Activated CD8-positive, alpha-beta memory T cell treated with anti-CD3 and anti-CD28 coated beads, Interleukin-2, amount 50 U/mL, for 48 hours (primary cell): ENCODE measurements around the gene PRKAA2.

Source experiments
- DNase-seq: peaks from one replicate; pipeline ENCODE4 v3.0.0-alpha.2; 2020

Gene PRKAA2

DNA sequence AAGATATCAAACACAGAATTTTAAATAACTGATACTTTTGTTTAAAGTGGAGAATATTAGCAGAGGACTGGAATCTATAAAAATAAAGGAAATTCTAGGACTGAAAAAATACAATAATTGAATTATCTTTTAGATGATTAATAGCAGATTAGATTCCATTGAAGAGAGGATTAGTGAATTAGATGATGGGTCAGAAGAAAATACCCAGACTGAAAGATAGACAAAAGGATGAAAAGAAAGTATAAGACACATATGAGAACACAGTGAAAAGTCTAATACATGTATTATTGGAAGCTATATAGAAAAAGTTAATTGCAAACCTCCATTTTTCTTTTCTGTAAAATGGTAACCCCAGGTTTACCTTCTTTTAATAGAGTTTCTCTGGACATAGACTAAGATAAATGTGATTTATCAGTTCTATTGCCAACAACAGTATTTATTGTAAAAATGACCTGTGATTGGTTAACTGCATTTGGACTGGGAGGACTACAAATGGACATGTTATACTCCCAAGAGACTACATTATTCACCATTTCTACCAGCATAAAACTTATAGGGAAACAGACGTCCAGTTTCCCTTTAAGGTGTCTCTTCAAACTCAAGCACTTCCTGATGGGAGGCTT, 11.0 kb downstream of the PRKAA2 start:
- DNase-seq = no peak

DNA sequence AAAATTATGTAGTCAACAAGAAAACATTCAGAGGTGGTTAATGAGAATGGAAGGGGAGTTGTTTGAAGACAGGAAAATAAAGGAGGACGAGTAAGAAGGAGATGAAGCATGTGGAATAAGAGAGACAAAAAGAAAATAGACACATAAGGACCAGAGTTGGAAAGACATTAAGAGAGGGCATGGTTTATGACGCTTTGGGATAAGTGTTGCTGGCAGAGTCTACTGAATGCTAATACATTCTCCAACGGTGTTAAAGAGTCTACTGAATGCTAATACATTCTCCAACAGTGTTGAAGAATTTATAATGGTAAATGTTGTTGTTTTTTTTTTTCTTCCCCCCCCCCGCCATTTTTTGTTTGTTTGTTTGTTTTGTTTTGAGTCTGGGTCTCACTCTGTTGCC, 13.1 kb downstream of the PRKAA2 start:
- no peak for DNase-seq

- no peak for DNase-seq
Measured at GRCh38 chr1:56660293-56660692, 15.2 kb downstream of the PRKAA2 start.

DNA sequence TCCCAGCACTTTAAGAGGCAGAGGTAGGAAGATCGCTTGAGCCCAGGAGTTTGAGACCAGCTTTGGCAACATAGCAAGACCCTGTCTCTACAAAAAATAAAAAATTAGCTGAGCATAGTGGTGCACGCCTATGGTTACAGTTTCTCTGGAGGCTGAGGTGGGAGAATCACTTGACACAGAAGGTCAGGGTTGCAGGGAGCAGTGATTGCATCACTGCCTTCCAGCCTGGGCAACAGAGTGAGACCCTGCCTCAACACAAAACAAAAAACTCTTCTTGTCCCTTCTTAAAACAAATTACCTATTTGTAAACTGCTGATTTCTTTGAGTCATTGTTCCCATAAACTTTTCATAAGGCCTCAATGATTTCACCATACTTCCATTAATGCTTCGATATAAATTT, 18.7 kb downstream of the PRKAA2 start:
- DNase-seq = no peak

DNA sequence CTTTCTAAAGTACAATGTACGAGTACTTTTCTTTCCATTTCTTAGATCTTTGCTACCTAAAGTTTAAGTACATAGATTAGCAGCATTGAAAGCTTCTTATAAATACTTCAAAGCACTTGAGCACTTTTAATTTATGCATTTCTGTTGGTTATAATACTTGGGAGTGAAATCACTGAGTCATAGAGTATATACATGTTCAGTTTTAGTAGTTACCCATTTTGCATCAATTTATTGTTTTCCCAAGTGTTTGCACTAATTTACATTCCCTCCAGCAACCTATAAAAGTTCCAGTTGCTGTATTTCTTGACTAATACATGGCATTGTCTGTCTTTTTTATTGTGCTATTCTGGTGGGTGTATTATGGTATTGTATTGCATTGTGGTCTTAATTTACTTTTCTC, 20.3 kb downstream of the PRKAA2 start:
- DNase-seq = no peak

- no peak for DNase-seq
Measured at GRCh38 chr1:56666112-56666608, 21.0 kb downstream of the PRKAA2 start.

DNA sequence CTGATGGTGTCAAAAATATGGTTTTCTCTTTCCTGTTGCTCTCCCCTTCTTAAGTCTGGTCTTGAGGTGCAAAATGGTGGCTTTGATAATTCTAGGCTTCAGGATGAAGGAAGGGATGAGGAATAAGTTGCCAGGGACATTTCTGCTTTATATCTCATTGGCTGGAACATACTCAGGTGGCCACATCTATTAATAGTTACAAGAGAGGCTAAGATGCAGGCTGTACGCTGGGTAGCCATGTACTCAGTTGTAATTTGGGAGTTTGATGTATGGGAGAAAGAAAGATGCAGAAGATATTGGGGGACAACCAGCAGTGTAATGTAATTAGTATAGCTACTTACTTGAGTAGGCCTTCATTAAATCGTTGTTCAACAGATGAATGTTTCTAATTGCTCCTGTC, 25.2 kb downstream of the PRKAA2 start:
- no peak for DNase-seq

DNA sequence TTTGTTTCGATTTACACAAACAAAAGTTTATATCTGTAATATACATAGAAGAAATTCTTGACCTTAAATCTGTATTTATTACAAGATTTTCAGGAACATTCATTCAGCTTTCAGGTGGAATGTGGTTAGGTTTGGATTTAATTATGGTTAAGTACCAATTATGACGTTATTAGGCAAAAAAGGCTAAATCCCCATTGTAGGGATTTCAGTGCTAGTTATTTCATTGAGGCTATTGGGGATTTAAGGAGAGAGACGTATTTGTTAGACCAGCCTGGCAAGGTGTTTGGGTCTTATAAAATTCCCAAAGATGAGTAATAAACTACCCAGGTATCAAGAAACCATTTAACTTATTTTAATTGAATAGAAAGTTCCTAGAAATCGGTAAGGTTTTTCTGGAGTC, 26.0 kb downstream of the PRKAA2 start:
- no peak for DNase-seq

- no peak for DNase-seq
Measured at GRCh38 chr1:56671542-56671941, 26.4 kb downstream of the PRKAA2 start.

GRCh38 chr1:56672579-56672978, 27.5 kb downstream of the PRKAA2 start:
- DNase-seq = no peak

DNA sequence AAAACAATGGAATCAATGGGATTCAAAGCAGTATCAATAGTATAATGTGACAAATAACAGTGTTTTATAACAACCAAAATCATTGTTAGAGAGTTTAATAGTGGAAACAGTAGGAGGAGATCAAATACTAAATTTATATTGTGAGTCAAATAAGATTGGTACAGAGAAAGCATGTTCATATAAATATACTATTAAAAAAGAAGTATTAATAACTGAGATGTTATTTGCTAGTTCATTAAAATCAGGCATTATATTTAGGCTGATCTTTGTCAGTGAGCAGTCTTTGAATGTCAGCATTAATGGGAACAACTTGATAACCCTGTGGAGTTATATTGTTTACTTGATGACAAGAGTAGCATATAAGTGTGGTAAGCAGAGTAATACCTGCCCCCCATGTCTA, 30.6 kb downstream of the PRKAA2 start:
- no peak for DNase-seq

GRCh38 chr1:56676571-56677035, 31.5 kb downstream of the PRKAA2 start:
- no peak for DNase-seq

GRCh38 chr1:56683569-56683968, 38.5 kb downstream of the PRKAA2 start:
- DNase-seq = no peak

- DNase-seq = no peak
Measured at GRCh38 chr1:56686169-56686568, 41.1 kb downstream of the PRKAA2 start.

GRCh38 chr1:56688522-56689026, 43.5 kb downstream of the PRKAA2 start:
- DNase-seq = no peak

GRCh38 chr1:56696663-56697062, 51.5 kb downstream of the PRKAA2 start:
- no peak for DNase-seq

- no peak for DNase-seq
Measured at GRCh38 chr1:56703747-56704146, 58.6 kb downstream of the PRKAA2 start.

DNA sequence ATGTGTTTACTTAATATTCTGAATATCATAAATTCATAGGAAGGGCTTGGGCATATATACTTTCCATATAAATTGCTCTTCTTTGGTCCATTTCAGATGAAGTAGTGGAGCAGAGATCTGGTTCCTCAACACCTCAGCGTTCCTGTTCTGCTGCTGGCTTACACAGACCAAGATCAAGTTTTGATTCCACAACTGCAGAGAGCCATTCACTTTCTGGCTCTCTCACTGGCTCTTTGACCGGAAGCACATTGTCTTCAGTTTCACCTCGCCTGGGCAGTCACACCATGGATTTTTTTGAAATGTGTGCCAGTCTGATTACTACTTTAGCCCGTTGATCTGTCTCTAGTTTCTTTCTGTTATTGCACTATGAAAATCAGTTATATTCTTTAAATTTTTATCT, 62.3 kb downstream of the PRKAA2 start:
- no peak for DNase-seq

DNA sequence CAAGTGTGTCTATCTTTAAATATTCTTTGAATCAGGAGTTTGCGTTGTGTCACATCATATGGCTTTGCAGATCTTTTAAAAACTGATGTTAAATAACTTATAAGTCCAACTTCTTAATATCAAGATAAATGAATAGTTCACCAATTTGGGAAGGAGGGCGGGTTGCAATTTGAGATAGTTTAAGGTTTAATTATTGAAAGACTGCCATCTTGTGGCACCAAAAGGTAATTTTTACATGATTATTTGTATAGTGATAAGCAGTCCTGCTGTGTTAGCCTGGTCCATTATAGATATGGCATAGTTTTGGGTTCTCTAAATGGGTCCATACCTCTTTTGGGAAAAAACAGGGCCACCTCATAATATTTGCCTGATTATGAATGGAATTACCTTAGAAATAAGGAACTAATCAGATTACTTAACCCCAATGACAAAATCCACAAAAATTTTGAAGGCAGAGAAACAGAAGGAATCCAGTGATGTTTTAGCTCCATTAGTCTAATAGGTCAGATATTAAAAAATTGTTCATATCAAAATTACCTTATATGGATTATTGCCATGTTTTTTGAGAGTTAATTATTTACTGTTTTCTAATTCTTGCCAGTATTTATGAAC, 64.3 kb downstream of the PRKAA2 start:
- no peak for DNase-seq

- DNase-seq = no peak
Measured at GRCh38 chr1:56709995-56710394, 64.9 kb downstream of the PRKAA2 start.

DNA sequence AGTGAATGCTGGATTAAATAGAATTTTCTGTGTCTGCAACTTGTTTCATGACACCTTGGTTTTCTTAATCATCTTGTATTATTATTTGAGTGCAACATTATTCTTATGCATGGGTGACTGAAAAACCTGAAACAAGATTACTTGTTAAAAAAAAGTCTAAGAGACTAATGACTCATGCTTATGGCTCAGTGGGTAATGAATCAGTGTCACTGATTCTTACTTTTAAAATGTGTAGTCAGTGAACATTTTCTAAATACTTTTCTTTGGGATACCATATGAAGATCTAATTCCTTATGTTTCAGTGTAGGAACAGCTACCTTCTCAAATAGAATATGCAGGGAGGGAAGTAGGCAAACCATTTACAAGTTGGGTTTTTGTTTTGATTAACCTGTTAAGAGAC, 65.5 kb downstream of the PRKAA2 start:
- DNase-seq = no peak

- DNase-seq = no peak
Measured at GRCh38 chr1:56712150-56712549, 67.0 kb downstream of the PRKAA2 start.

DNA sequence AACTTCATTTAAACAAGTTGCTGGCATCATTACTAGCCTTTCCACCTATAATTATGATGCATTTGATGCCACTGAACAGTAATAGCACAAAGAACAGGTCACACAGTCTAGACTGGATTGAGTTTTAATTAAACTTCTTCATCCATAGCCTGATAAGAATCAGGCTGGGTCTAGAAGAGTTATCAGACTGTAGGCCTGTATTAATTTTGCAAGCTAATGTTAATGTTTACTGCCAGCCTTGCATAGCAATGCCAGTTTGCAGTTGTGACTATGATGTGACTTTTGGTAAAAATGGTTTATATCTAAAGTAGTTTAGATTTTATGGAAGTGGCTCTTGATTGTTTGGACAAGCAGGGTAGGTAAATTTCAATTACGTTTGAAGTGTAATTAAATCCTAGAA, 68.0 kb downstream of the PRKAA2 start:
- DNase-seq = no peak

DNA sequence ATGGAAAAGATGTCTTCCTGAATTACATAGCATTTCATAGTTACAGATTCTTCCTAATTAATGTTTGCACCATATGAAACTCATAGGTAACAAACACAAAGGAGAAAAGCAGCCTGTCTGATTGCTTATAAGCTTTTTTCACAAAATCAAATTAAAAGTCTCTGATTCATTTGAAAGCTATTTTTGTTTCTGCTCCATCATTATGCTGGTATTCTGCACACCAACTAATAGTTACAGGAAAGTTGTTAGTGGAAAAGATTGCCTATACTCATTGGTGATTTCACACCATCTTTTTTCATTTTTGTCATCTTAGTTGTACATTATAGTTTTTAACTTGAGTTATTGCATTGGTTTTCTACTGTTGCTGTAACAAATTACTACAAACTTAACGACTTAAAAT, 70.0 kb downstream of the PRKAA2 start:
- DNase-seq = no peak

GRCh38 chr1:56719171-56719570, 74.1 kb downstream of the PRKAA2 start:
- no peak for DNase-seq
